ENCODE data around the gene ZNG1B. TPM values are rescaled to one million over a fixed set of nuclear protein-coding genes. Genes with fewer than 3 reads are reported as not detected.
"Not testable (repeated sequence)": the region's sequence is repeated elsewhere in the genome, so short reads cannot be mapped to it uniquely, and the experiment has no call there.

Gene ZNG1B
- total and polyA plus RNA-seq, 2 of the 13 experiments (the other 11 are each of a cell fraction or from before 2014, with no cell fraction given): 33.8 to 72.2 TPM

DNA sequence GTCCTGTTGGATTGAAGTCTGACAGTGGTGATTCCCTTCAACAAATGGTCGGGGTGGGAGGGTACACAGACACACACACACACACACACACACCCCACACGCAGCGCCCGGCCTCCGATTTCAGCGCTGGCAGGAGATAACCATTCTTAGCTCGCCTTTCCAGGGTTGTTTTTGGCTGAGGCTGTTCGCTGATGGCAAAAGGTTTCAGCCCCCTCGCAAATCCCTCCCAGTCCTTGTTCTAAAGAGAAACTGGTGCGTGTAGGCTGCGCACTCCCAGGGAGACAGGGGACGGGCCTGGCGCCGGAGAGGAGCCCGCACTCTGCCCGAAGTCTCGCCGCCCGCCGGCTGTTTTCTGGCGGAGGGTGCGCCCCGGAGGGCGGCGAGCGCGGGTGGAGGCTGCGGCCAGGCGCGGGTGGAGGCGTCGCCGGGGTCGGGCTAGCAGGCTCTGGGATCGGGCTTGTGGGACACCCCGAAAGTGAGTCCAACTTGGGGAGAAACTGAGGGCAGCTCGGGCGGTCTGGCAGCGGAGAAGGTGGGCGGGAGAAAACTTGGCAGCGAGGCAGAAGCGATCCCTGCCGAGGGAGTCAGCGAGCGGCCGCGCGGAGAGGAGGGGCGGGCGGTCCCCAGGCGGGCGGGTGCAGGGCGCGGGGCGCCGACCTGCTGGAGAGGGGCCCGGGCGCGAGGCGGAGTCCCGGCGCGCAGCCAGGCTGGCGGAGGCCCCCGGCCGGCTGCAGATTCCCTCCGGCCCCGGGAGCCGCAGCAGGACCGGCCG lies 103.9 kb downstream of the ZNG1B start:
- Histone ChIP-seq H3K4me2 (ENCODE audit: low read depth, low read length) (peak overlapping the region; percentile 78), H3K4me3 (replicated peaks in 1 of 3; ENCODE audit: insufficient read depth in 1 of 3, low read depth in 2 of 3, low read length in 3 of 3) (peak overlapping the region; percentile 47 to 74 (median 55); a peak in 5 of 6 replicates)
- BruUV-seq (replicated peaks); DNase-seq (ENCODE audit: low spot score); H3K4me1 ChIP-seq (ENCODE audit: insufficient read depth, low read length); H3K27me3 ChIP-seq (ENCODE audit: control insufficient read depth in 1 of 2, insufficient read depth in 2 of 2, low read length in 2 of 2); H3K27ac ChIP-seq (ENCODE audit: extremely low read length, insufficient read depth, low read length); H3K36me3 ChIP-seq (replicated peaks in 1 of 2; ENCODE audit: control insufficient read depth in 1 of 2, insufficient read depth in 2 of 2, low read length in 2 of 2); intact Hi-C loops (cut with micrococcal nuclease; ENCODE audit: unreplicated experiment); in situ Hi-C loops (cut with HindIII; ENCODE audit: extremely low pct_ligation_motif_present, low pct_unique_long_range_greater_than_20kb); H4K20me1 ChIP-seq (ENCODE audit: insufficient read depth, low read length); H3K9ac ChIP-seq (ENCODE audit: insufficient read depth, low read depth, low read length); FAIRE-seq; POLR2A ChIA-PET; H2AFZ ChIP-seq (ENCODE audit: low read length); H3K9me3 ChIP-seq (ENCODE audit: low read length); H3K79me2 ChIP-seq (ENCODE audit: insufficient read depth, low read length); CTCF ChIA-PET (ENCODE audit: low intra/inter-chr PET ratio, low total read pairs): not testable (repeated sequence)
- under 1% methylated on average over 29 of the region's 71 CpGs for WGBS (ENCODE audit: low lambda C conversion rate)
- peak; percentile 84 for ATAC-seq
- TF ChIP-seq CBX2 (IDR thresholded peaks at IDR 0.05; ENCODE audit: low read depth, low read length): peak; percentile 43; the same call in 1 of the 2 replicates
- peak; percentile 69; the same call in 1 of the 2 replicates for TF ChIP-seq CBX2 (CRISPR knock-in tag; IDR thresholded peaks at IDR 0.05; ENCODE audit: low read depth)
- peak; percentile 68 for TF ChIP-seq HNRNPLL (IDR thresholded peaks at IDR 0.05; ENCODE audit: low read depth, low read length, poor library complexity, severe bottlenecking)
- TF ChIP-seq ATF7-NPFF (CRISPR knock-in tag; IDR thresholded peaks at IDR 0.05; ENCODE audit: low read depth): 0 out of 2 replicates have a peak, but pooled peaks have one; percentile 15
- TF ChIP-seq, protein P1, sequence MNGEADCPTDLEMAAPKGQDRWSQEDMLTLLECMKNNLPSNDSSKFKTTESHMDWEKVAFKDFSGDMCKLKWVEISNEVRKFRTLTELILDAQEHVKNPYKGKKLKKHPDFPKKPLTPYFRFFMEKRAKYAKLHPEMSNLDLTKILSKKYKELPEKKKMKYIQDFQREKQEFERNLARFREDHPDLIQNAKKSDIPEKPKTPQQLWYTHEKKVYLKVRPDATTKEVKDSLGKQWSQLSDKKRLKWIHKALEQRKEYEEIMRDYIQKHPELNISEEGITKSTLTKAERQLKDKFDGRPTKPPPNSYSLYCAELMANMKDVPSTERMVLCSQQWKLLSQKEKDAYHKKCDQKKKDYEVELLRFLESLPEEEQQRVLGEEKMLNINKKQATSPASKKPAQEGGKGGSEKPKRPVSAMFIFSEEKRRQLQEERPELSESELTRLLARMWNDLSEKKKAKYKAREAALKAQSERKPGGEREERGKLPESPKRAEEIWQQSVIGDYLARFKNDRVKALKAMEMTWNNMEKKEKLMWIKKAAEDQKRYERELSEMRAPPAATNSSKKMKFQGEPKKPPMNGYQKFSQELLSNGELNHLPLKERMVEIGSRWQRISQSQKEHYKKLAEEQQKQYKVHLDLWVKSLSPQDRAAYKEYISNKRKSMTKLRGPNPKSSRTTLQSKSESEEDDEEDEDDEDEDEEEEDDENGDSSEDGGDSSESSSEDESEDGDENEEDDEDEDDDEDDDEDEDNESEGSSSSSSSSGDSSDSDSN (CRISPR knock-in tag; IDR thresholded peaks at IDR 0.05): peak; percentile 55; the same call in 1 of the 2 replicates
